LoVo (cell line): ENCODE measurements around the gene DLEU7.

ENCODE experiments used
- DNase-seq: peaks from one replicate; pipeline ENCODE4 v3.0.0-alpha.2; 2016; ENCODE audit warnings: low spot score

Gene DLEU7

DNA sequence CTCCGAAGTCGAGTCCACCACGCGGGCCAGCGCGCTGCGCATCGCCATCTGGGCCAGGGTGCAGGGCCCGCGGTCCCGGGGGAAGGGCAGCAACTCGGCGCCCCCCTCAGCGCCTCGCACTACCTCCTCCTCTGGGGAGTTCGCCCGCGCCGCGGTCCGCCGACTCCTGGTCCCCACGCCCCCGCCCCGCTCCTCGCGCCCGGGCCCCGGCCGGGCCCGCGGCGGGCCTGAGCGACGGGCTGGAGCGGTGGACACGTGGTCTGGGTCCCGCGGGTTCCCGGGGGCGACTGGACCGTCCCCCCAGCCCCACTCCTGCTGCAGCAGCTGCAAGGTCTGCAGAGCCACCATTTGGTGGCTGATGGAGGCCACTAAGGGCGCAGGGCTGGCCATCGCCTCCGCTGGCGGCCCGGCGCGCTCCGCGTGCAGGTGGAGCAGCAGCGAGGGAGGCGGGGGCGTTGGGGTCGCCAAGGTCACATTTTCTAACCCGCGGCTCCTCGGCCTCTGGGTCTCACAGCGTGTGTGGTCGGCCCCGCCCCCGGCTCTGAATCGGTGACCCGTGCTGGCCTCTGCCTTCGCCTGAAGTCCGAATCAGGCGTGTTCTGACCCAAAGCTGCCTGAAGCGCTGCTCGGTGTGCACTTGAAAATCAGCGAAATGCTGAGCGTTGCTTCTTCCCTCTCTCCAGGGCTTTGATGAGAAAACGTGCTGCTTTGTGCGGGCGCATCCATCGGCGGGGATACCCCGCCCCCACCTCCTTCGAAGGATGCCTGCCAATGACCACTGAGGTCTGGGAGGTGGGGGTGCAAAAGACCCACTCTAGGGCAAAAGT, at the start of gene DLEU7:
Gene DLEU7 (minus strand): TSS at position 436 of the 827 bp plus-strand sequence. CDS start 46 bp downstream, at position 390.
- no peak for DNase-seq

DNA sequence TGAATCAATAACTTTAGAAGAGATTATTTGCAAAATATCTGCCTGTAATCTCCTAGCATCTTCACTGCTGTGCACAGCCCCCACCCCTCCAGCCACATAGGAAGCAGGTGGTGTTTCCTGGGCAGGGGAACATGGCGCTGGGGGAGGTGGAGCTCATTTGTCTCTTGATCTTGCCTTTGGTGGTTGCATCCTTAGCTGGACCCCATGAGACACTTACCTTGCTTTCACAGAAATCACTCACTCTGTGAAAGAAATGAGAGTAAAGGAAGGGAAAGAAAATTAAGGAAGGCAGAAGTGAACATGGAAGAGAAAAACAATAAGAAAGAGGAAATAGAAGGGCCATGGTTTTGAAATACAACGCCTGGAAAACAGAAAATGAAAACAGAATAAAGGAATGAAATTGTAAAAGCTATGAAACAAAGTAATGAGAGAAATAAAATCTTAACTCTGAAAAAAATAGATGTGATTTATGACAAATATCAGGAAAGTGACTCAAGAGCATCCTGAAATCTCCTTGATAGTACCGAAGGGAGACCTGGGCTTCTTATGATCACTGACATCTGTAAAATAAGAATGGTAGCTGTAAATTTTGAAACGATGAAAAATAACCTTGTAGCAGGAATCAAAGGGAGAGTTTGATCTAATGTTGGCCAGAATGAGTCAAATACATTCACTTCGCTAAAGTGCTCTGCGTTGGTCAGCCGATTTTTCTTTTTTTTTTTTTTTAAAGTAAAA, 48.9 kb upstream of the DLEU7 start:
- no peak for DNase-seq

DNA sequence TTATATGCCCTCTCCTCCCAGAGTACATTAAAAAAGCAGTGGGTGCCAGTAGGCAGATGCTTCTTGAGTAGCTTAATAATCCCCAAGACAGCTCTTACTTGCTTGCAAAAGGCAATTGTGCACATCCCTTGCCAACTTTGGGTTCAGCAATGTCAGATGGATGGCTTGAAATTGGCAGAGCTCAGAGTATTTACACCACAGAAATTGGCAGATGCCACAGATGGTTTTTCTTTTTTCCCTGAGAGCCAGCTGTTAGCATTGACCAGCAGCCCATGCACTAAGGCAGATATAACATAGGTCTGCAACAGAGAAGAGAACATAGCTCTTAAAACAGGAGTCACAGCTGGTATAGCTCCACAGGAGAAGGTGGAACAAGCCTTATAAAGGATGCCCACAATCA, 47.7 kb upstream of the DLEU7 start:
- no peak for DNase-seq

DNA sequence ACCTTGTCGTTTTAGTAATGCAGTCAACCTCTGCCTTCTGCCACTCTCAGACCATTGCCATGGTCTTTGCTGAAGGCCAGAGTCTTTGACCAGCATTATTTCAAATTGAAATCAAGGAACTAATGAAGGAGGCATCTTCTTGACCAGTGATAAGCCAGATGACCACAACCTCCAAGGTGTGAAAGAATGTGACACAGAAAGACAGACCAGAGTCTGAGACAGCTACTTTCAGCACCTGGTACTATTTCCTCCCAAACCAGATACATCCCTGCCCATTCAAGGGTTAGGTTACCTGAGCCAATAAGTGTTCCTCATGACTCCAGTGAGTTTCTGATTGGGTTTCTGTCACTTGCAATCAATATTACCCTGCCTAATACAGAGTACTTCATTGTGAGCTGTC, 45.8 kb upstream of the DLEU7 start:
- DNase-seq = no peak

DNA sequence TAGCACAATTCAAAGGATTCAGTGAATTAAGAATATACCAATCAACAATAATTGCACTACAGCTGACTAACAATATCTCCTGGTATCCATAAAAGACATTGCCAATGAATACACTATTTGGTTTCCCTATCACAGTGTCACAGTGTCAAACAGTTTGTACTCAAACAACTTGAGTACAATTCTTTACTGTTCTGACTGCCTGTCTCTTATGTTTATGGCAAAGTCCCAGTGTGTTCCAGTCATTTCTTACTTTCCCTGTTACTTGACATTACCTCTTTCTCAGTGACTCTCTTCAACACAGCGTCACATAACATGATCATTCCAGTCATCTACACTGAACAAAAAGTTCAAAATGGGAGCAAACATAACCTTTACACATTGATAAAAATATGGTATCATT, 44.9 kb upstream of the DLEU7 start:
- DNase-seq = no peak

DNA sequence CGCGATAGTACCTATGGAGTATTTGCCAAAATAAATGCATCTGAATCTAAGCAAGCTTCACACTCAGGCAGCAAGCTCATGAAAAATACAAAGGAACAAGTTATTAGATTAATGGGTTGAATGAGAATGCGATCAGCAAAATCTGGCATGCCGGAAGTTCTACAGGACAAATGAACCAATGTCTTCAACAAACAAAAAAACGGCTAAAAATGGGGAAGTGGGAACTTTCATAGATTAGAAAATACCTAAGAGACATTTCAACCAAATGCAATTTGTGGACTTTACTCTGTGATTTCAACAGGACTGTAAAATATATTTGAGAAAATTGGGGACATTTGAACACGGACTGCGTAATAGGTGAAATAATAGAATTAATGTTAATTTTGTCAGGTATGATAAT, 43.7 kb upstream of the DLEU7 start:
- no peak for DNase-seq

DNA sequence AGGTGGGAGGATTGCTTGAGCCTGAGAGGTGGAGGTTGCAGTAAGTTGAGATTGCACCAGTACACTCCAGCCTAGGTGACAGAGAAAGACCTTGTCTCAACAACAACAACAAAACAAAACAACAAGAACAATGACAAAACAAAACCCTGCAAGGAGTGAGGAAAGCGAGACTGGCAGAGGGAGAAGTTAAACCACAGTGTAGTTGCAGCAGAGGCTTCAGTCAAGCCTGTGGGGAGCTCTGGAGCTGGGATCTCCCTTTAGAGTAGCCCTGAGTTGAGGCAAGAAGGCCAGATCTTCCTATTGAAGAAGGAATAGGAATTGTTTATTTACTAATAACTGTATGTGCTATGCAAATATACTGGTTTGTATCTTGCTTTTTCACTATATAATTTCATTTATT, 40.8 kb upstream of the DLEU7 start:
- DNase-seq = no peak

DNA sequence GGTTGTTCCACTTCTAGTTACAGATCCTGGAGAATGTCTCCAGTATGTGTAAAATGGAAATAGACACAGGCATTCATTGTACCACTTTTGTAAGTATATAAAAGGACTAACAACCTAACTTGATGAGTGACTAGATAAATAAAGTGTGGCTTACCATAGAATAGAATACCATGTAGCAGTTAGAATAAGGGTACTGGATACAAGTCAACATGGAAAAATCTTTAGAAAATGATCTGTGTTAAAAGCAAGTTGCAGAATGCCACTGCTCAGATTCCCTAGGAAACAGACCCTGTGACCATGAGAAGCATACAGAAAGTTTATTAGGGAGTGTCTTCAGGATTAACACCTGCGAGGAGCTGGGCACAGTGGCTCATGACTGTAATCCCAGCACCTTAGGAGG, 40.2 kb upstream of the DLEU7 start:
- DNase-seq = no peak

DNA sequence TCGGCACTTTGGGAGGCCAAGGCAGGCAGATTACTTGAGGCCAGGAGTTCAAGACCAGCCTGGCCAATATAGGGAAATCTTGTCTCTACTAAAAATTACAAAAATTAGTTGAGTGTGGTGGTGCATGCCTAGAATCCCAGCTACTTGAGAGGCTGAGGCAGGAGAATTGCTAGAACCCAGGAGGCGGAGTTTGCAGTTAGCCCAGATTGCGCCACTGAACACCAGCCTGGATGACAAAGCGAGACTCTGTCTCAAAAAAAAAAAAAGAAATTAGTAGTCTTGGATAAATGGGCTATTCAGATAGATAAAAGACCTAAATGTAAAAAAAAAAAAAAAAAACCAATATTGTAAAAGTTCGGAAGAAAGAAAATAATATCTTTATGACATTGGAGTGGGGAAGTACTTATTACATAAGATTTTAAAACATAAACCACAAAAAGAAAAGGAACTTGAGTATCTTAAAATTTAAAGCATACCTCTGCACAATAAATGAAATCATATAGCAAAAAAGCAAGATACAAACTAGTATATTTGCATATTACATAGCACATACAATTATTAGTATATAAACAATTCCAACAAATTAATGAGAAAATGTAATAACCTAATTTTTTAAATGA, 39.4 kb upstream of the DLEU7 start:
- DNase-seq = no peak

DNA sequence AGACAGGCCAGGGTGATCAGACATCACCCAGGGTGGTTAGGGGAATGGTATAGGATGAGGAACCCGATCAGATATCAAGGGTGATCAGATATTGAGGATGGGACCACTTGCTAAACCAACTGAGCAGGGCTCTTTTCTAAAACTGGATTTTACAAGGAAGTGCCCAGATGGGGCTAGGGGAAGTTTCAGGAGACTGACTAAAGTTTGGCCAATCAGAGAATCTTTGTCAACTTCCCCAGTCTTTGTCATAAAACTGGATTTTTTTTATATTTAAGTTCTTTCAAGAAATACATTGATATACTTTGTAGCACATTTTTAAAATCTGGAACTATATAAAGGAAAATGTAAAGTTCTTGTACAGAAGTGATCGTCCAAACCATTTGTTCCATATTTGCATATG, 30.5 kb upstream of the DLEU7 start:
- DNase-seq = no peak

DNA sequence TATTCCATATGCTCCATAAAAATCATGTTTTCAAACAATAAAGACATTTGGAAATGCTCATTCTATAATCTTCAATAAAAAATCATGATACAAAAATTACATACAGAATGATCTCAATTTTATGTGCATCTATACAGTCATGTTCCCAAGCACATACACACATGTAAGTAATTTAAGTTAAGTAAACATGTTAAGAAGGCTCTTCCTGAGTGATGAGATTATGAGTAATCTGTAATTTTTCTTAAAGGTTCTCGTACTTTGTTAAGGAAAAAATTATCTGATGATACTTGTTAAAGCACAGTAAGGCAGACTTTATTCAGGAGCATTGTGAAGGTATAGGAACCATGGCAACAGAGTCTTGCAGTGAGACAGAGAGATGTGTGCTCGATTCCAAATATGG, 30.0 kb upstream of the DLEU7 start:
- no peak for DNase-seq

DNA sequence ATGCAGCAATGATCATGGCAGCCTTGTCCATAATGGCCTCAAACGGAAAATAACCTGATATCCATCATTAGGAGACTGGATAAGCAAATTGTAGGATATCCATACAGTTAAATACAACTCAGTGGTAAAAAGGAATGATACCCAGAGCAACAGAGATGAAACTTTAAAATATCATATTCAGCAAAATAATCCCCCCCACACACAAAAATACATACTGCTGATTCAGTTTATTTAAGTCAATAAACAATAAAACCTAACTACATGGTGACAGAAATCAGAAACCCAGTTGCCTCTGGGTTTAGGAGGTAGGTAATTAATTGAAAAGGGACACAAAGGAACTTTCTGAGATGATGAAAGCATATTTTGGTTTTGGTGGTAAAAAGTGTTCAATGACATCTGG, 27.9 kb upstream of the DLEU7 start:
- DNase-seq = no peak

DNA sequence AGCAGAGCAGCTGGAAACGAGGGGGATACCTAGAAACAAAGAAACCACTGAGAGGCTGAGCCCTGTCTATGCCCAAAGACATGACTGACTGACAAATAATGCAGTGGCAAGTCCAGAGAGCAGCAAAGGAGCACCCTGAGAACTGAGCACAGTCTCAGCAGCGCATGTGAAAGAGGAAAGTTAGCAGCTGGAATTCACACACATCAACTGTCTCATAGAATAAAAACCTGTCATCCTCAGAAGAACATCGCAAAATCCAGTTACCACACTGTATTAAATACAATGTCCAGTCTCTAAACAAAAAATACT, 24.1 kb upstream of the DLEU7 start:
- no peak for DNase-seq

DNA sequence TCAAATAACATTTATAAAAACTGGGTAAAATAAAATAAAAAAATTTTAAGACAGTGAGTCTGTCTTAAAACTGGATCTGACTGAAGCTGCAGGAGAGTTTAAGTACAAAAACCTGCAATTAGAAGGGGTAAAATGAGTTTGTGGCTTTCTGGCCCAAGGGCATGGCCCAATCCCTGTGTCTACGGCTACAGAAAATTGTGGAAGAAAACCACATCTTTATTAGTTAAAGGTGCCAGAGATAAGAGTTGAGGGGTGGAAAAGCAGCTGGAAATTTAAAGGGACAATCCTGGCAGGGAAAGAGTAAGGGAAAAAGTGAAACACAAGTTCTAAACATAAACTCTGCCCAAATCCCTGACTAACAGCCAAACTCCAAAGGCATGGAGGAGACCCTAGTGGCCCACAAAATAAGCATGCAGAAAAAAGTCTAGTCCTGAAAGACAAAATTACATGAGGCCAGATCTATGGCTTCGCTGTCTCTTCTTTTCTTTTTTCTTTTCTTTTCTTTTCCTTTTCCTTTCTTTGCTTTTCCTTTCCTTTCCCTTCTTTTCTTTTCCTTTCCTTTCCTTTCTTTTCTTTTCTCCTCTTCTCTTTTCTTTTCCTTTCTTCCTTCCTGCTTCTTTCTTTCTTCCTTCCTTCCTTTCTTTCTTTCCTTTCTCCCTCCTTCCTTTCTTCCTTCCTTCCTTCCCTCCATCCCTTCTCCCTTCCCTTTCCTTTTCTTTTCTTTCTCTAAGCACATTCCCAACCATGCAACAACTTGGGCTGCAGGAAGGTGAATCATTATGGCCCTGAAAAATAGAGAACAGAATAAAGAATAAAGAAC, 23.5 kb upstream of the DLEU7 start:
- DNase-seq = no peak

DNA sequence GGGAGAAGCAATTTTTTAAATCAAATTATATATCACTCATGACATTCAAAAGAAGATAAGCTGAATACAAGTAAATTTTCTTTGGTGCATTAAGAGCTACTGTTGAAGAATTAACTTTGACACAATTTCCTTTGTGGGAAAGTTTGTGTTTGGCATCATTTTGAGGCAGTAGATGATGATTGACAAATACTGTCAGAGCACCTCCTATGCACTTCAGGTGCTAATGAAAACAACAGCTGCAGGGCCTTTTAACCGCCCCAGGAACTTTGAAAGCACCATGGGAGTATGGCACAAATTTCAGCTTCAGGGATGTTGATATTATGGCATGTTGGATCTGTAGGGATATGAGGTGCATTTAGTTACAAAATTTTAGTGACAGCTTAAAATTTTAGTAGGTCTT, 21.0 kb upstream of the DLEU7 start:
- no peak for DNase-seq

DNA sequence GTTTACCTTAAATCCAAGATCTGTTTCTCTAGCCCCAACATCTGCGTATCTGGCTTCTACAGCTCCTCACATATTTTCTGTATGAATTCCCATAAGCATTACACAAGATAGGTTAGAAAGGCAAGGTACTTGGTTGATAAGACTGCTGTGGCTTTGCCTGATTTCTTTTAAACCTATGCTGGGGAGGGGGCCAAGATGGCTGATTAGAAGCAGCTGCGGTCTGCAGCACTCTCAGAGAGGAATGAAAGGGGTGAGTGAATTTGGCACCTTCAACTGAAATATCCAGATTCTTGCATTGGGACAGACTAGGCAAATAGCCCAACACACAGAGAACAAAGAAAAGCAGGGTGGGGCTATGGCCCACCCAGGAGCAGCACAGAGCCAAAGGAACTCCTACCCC, 12.2 kb upstream of the DLEU7 start:
- DNase-seq = no peak

DNA sequence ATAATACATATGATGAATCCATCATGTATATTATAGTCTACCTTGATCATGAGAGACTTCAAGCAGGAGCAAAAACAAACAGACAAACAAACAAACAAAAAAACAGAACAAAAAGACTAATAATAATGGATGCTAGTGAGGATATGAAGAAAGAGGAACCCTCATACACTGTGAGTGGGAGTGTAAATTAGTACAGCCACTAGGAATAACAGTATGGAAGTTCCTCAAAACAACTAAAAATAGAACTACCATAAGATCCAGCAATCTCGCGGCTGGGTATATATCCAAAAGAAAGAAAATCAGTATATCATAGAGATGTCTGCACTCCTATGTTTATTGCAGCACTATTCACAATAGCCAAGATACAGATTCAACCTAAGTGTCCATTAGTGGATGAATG, 7.0 kb upstream of the DLEU7 start:
- DNase-seq = no peak

DNA sequence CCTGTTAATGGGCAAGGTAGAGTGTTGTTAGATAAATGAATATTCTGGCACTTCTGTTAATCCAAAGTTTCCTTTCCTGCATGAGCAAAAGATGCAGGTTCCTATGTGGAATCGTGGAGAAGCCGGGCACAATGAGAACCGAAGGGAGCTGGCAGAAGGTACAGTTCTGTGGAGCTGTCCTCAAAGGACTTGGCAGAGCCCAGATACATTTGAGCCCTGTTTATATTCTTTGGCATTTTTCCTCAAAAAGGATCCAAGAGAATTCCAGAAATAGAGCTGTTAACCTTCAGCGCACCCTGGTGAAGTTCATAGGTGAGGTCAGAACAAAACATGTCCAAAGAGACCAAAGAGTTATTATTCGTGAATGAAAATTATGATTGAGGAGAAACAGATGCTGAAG, 4.0 kb upstream of the DLEU7 start:
- no peak for DNase-seq

DNA sequence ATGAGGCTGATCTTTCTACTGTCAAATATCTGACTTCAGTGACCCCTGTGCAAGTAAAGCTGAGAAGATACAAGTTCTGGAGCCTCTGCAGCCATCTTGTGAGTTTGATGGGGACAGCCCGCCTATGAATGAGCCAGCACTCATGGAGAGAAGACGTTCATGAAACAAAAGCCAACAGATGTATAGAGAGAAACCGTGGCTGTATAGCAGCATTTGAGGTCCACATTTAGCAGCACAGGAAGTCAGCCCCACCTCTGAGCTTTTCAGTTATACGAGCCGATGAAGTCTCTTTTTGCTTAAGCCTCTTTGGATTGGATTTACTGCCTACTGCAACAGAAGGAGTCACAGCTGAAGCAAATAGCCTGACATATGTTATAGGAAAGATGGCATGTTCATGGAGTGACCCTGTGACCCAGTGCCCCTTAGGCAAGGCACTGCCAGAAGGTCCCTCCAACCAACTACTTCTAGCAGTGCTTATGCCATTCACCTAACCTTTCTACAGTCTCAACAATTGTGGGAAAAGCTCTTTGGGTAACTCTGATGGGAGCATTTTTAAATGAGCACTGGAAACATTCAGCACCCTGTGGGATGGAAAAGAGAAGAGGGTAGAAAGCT, 3.5 kb upstream of the DLEU7 start:
- DNase-seq = no peak

DNA sequence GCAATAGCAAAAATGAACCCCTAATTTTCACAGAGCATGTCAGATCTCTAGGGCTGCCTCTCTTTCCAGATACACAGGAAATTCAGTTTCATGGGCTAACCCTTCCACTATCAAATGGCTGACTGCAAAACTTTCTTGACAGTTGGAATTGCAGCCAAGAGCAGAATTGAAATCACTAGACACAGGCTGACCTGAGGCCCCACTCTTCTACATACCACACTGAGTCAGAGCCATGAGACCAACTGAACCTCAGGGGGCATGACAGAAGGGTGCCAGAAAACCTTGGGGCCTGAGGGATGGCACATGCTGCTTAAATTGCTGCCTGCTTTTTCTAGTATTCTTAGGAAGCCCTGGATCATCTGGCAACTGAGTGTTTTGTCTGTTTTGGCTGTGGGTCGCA, 1.7 kb upstream of the DLEU7 start:
- DNase-seq = no peak

DNA sequence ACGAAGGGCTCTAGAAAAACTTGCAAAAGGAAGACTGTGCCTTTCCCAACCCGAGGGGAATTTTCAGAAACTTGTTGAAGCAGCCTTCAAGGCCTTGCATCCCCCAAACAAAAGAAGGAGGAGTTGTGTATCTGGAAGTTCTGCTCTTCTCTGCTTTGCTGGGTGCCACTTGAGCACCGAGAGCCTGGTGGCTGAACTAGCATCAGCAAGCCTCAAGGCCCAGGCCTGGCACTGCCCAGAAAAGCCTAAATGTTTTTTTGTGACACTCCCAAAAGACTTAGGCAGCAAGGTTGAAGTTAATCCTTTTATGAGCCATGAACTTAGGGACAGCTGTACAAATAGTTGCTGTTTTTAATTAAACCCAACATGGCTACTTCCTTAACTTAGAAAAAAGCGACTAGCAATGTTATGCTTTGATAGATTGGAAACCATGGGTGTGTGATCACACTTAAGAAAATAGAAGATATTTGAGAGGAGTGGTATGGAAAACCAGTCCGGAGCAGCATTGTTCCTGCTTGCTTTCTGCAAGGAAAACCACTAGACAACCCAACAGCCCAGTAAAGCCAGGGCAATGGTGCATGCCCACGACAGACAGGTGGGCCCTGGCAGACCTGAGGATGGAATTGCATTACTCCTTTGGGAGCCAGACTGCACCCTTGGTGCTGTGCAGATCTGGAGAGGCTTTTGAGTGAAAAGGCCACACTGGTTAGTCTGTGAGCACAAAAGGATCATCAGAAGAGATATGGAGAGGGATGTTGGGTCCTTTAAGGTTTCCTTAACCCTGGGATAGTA, 788 bp upstream of the DLEU7 start:
- DNase-seq = no peak

DNA sequence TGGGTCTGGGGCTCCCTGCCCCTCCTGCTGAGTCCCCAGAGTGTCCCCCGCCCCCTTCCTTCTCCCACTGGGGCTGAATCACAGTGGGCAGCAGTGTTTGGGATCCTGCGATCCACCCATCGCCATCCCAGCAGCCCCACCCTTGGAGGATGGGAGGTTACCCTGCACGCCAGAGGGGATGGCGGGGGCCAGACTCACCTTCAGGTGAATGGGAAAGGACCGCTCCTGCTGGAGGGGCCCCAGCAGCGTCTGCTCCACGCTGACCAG, 569 bp downstream of the DLEU7 start:
- DNase-seq = no peak
